Cardiac muscle cell (in vitro differentiated cells and primary cell): ENCODE results near the gene SND1. TPM values are rescaled to one million over a fixed set of nuclear protein-coding genes. Genes with fewer than 3 reads are reported as not detected.

ENCODE experiments used
- DNase-seq, 2 donors: peaks; one replicate each; pipeline versions ENCODE4 v3.0.0 to v3.0.0-alpha.2; 2010 to 2017; ENCODE audit warnings: low read depth in 1 of 2, low spot score in 1 of 2
- H3K27ac ChIP-seq: fragments of 200-600 bp; sonication (generic); 2 replicates; pipeline ENCODE4 v1.5.1; 2016
- H3K27me3 ChIP-seq: fragments of 200-600 bp; sonication (generic); 2 replicates; pipeline ENCODE4 v1.6.0; 2016; ENCODE audit warnings: control low read depth
- H3K36me3 ChIP-seq: fragments of 200-600 bp; sonication (generic); 2 replicates; pipeline ENCODE4 v1.5.1; 2016; ENCODE audit warnings: control low read depth
- H3K4me1 ChIP-seq: fragments of 200-600 bp; sonication (generic); 2 replicates; pipeline ENCODE4 v1.8.1; 2017; ENCODE audit warnings: low read depth, mild to moderate bottlenecking, mixed run types
- H3K4me3 ChIP-seq: fragments of 200-600 bp; sonication (generic); 2 replicates; pipeline ENCODE4 v1.5.1; 2016; ENCODE audit warnings: mild to moderate bottlenecking
- H3K9me3 ChIP-seq: fragments of 200-600 bp; sonication (generic); 2 replicates; pipeline ENCODE4 v1.5.1; 2017; ENCODE audit warnings: low read depth, mild to moderate bottlenecking, control low read depth
- CTCF ChIP-seq: IDR thresholded peaks from 2 replicates; pipeline ENCODE4 v1.5.1; 2012; ENCODE audit warnings: low read depth, mild to moderate bottlenecking, low read length
- polyA plus RNA-seq: library from polyadenylated mRNA; unstranded; fragments of >200 nt; fragmentation: Nextera tagmentation; extraction: Ambion mirVana; gene quantifications from 2 replicates; pipeline ENCODE4 v1.2.1, GENCODE V29; 2016
- total RNA-seq: library from RNA; depleted of rRNA; stranded (reverse); fragments of >200 nt; gene quantifications from 2 replicates; pipeline ENCODE4 v1.2.3, GENCODE V29; 2016

The SND1 gene
- total and polyA plus RNA-seq, 2 experiments from 2014 or later = 114 to 172 TPM

GRCh38 chr7:127986581-127987521, 334.9 kb downstream of the SND1 start:
- Histone ChIP-seq H3K9me3 (no peaks in the 10 kb centered on the region), H3K4me1 (peaks cover 32% of the 10 kb centered on the region), H3K27ac (no peak overlapping the region), H3K27me3 (no peaks in the 10 kb centered on the region), H3K36me3 (no peaks in the 10 kb centered on the region), H3K4me3 (no peak overlapping the region)
- no peak for TF ChIP-seq CTCF
- peak; percentile 24 to 28 for DNase-seq

- Histone ChIP-seq H3K27ac (no peak overlapping the region), H3K4me1 (peaks cover 28% of the 10 kb centered on the region), H3K4me3 (no peak overlapping the region), H3K27me3 (no peaks in the 10 kb centered on the region), H3K9me3 (no peaks in the 10 kb centered on the region), H3K36me3 (no peaks in the 10 kb centered on the region)
- no peak for TF ChIP-seq CTCF
- no peak for DNase-seq
Measured at GRCh38 chr7:127988751-127989150, 336.8 kb downstream of the SND1 start.

GRCh38 chr7:127993317-127993716, 341.3 kb downstream of the SND1 start:
- Histone ChIP-seq H3K4me3 (no peak overlapping the region), H3K36me3 (no peaks in the 10 kb centered on the region), H3K27ac (no peak overlapping the region), H3K27me3 (no peaks in the 10 kb centered on the region), H3K9me3 (no peaks in the 10 kb centered on the region), H3K4me1 (peaks cover 39% of the 10 kb centered on the region)
- TF ChIP-seq CTCF = no peak
- no peak for DNase-seq

- Histone ChIP-seq H3K27ac (no peak overlapping the region), H3K4me1 (peaks cover 46% of the 10 kb centered on the region), H3K9me3 (no peaks in the 10 kb centered on the region), H3K27me3 (no peaks in the 10 kb centered on the region), H3K4me3 (no peak overlapping the region), H3K36me3 (no peaks in the 10 kb centered on the region)
- TF ChIP-seq CTCF = no peak
- no peak for DNase-seq
Measured at GRCh38 chr7:127993987-127994386, 342.0 kb downstream of the SND1 start.

GRCh38 chr7:127995156-127995880, 343.3 kb downstream of the SND1 start:
- Histone ChIP-seq H3K4me1 (peaks cover 46% of the 10 kb centered on the region), H3K9me3 (no peaks in the 10 kb centered on the region), H3K27me3 (no peaks in the 10 kb centered on the region), H3K36me3 (no peaks in the 10 kb centered on the region), H3K27ac (peak overlapping the region; percentile 74), H3K4me3 (no peak overlapping the region)
- TF ChIP-seq CTCF = no peak
- DNase-seq = peak in 1 of 2 donors; percentile 63
